Fibroblast of lung (primary cell): ENCODE results near the gene TBX10. TPM values are rescaled to one million over a fixed set of nuclear protein-coding genes. Genes with fewer than 3 reads are reported as not detected.

Experiments
- DNase-seq, 2 donors: peaks; one replicate each; pipeline versions ENCODE4 v3.0.0 to v3.0.0-alpha.2; 2010; ENCODE audit warnings: low read depth in 2 of 2
- H2AFZ ChIP-seq: 2 replicates; pipeline ENCODE4 v1.5.1; 2012; ENCODE audit warnings: low read length, control low read depth, inconsistent platforms
- H3K27ac ChIP-seq: 2 replicates; pipeline ENCODE4 v1.5.1; 2011; ENCODE audit warnings: low read length, control low read depth; ENCODE audit not compliant: insufficient read depth
- H3K27me3 ChIP-seq: 2 replicates; pipeline ENCODE4 v1.5.1; 2011; ENCODE audit warnings: mild to moderate bottlenecking, low read length; ENCODE audit not compliant: control insufficient read depth, insufficient read depth
- H3K36me3 ChIP-seq: 2 replicates; pipeline ENCODE4 v1.5.1; 2011; ENCODE audit warnings: low read length; ENCODE audit not compliant: control insufficient read depth, insufficient read depth
- H3K4me1 ChIP-seq: 2 replicates; pipeline ENCODE4 v1.5.1; 2011; ENCODE audit warnings: low read length; ENCODE audit not compliant: control insufficient read depth, insufficient read depth; ENCODE audit errors: extremely low read depth
- H3K4me2 ChIP-seq: 2 replicates; pipeline ENCODE4 v1.5.1; 2011; ENCODE audit warnings: low read length, control low read depth; ENCODE audit not compliant: insufficient read depth; ENCODE audit errors: extremely low read depth
- H3K4me3 ChIP-seq, 4 experiments: fragments of 200-600 bp in 1 of 4; sonication (generic) in 1 of 4; replicated peaks in 1 of 4; 2 replicates each; pipeline ENCODE4 v1.5.1; 2011 to 2016; ENCODE audit warnings: low read length in 4 of 4, low read depth in 3 of 4, mild to moderate bottlenecking in 3 of 4, control low read depth in 2 of 4, inconsistent platforms in 1 of 4, mixed read lengths in 1 of 4; ENCODE audit not compliant: insufficient read depth in 1 of 4; ENCODE audit errors: control extremely low read depth in 1 of 4
- H3K79me2 ChIP-seq: 2 replicates; pipeline ENCODE4 v1.5.1; 2012; ENCODE audit warnings: mild to moderate bottlenecking, low read length, inconsistent platforms; ENCODE audit not compliant: control insufficient read depth, insufficient read depth
- H3K9ac ChIP-seq: 2 replicates; pipeline ENCODE4 v1.5.1; 2011; ENCODE audit warnings: mild to moderate bottlenecking, low read length, control low read depth; ENCODE audit not compliant: insufficient read depth
- H3K9me3 ChIP-seq: 2 replicates; pipeline ENCODE4 v1.5.1; 2012; ENCODE audit warnings: low read depth, low read length; ENCODE audit not compliant: control insufficient read depth, insufficient read depth
- H4K20me1 ChIP-seq: 2 replicates; pipeline ENCODE4 v1.5.1; 2011; ENCODE audit warnings: low read length; ENCODE audit not compliant: control insufficient read depth, insufficient read depth; ENCODE audit errors: extremely low read depth
- CTCF ChIP-seq, 2 donors: IDR thresholded peaks in 1 of 2; conservative IDR thresholded peaks in 1 of 2; 1 replicate in 1 of 2; 2 replicates in 1 of 2; pipeline ENCODE4 v1.5.1; 2011 to 2012; ENCODE audit warnings: low read length in 2 of 2, control low read depth in 1 of 2, inconsistent platforms in 1 of 2, low read depth in 1 of 2, mild to moderate bottlenecking in 1 of 2
- EZH2 ChIP-seq: IDR thresholded peaks from 2 replicates; pipeline ENCODE4 v1.5.1; 2012; ENCODE audit warnings: low read length, control low read depth, mild to moderate bottlenecking; ENCODE audit errors: missing control alignments
- polyA plus RNA-seq, 2 donors: library from polyadenylated mRNA; depleted of rRNA in 1 of 2; stranded (reverse) in 1 of 2; unstranded in 1 of 2; fragments of >200 nt; gene quantifications; 2 replicates each; pipeline ENCODE4 v1.2.1, GENCODE V29; 2011 to 2012; ENCODE audit warnings: missing spikeins in 1 of 2
- total RNA-seq: library from RNA; depleted of rRNA; stranded (reverse); fragments of >200 nt; gene quantifications from 2 replicates; pipeline ENCODE4 v1.2.1, GENCODE V29; 2014

TBX10 gene
- total and polyA plus RNA-seq, 2 donors (not counting 1 experiment from before 2014, with no cell fraction given), result not detected

GRCh38 chr11:67613313-67613959, 26.1 kb downstream of the TBX10 start:
- H2AFZ ChIP-seq, result no peak overlapping the region
- TF ChIP-seq EZH2 (no peak), CTCF (conservative IDR thresholded peaks at IDR 0.05 in 1 of 2, IDR thresholded peaks at IDR 0.05 in 1 of 2; ENCODE audit: low read depth in 1 of 2, low read length in 2 of 2) (no peak)
- H3K4me3 ChIP-seq, result no peak overlapping the region
- no peak overlapping the region for H3K27ac ChIP-seq
- no peaks in the 10 kb centered on the region for H3K9me3 ChIP-seq
- H3K4me2 ChIP-seq, result no peak overlapping the region
- no peaks in the 10 kb centered on the region for H3K79me2 ChIP-seq
- no peaks in the 10 kb centered on the region for H4K20me1 ChIP-seq
- no peaks in the 10 kb centered on the region for H3K4me1 ChIP-seq
- no peak for DNase-seq
- H3K36me3 ChIP-seq, result peaks cover 11% of the 10 kb centered on the region
- no peak overlapping the region for H3K9ac ChIP-seq
- H3K27me3 ChIP-seq, result peaks cover 15% of the 10 kb centered on the region

- H3K79me2 ChIP-seq, result no peaks in the 10 kb centered on the region
- H3K4me1 ChIP-seq, result no peaks in the 10 kb centered on the region
- no peak overlapping the region for H2AFZ ChIP-seq
- H3K27ac ChIP-seq, result no peak overlapping the region
- H3K27me3 ChIP-seq, result peaks cover 15% of the 10 kb centered on the region
- no peaks in the 10 kb centered on the region for H3K9me3 ChIP-seq
- no peak overlapping the region for H3K4me3 ChIP-seq
- H3K9ac ChIP-seq, result no peak overlapping the region
- no peaks in the 10 kb centered on the region for H4K20me1 ChIP-seq
- no peak for DNase-seq
- no peak for TF ChIP-seq CTCF (conservative IDR thresholded peaks at IDR 0.05 in 1 of 2, IDR thresholded peaks at IDR 0.05 in 1 of 2; ENCODE audit: low read depth in 1 of 2, low read length in 2 of 2)
- TF ChIP-seq EZH2, result no peak
- H3K4me2 ChIP-seq, result no peak overlapping the region
- H3K36me3 ChIP-seq, result peaks cover 12% of the 10 kb centered on the region
Measured at GRCh38 chr11:67612751-67613150, 26.8 kb downstream of the TBX10 start.

GRCh38 chr11:67611704-67612587, 27.6 kb downstream of the TBX10 start:
- Histone ChIP-seq H4K20me1 (no peaks in the 10 kb centered on the region), H3K4me1 (peaks cover 4% of the 10 kb centered on the region), H3K27me3 (peaks cover 8% of the 10 kb centered on the region), H2AFZ (no peak overlapping the region), H3K4me2 (no peak overlapping the region), H3K9me3 (no peaks in the 10 kb centered on the region), H3K79me2 (peaks cover 7% of the 10 kb centered on the region), H3K36me3 (peaks cover 12% of the 10 kb centered on the region), H3K9ac (no peak overlapping the region), H3K4me3 (no peak overlapping the region), H3K27ac (no peak overlapping the region)
- TF ChIP-seq CTCF (conservative IDR thresholded peaks at IDR 0.05 in 1 of 2, IDR thresholded peaks at IDR 0.05 in 1 of 2; ENCODE audit: low read depth in 1 of 2, low read length in 2 of 2) (no peak), EZH2 (no peak)
- no peak for DNase-seq
